ENCODE measurements around the gene KRR1. TPM values are rescaled to one million over a fixed set of nuclear protein-coding genes. Genes with fewer than 3 reads are reported as not detected.

The KRR1 gene
- total RNA-seq, 1 experiment from 2014 or later = 192 TPM

DNA sequence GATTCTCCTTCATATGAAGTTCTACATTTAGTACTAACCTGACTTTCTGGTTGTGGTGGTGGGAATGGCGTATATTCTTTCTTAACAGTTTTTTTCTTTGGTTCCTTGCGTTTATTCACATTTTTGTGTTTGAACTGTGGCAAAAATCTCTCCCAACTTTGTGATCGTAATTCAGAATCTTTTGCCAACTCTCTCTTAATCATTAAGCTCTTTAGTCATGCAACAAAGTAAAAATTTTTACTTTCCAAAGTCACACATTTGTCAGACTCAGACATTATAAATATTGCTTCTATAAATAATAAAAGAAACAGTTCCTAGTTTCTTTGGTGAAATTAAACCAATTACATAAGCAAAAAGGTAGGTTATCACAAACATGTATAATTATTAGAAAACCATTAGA, 7.5 kb downstream of the KRR1 start (continued):
- TF ChIP-seq, protein P1, sequence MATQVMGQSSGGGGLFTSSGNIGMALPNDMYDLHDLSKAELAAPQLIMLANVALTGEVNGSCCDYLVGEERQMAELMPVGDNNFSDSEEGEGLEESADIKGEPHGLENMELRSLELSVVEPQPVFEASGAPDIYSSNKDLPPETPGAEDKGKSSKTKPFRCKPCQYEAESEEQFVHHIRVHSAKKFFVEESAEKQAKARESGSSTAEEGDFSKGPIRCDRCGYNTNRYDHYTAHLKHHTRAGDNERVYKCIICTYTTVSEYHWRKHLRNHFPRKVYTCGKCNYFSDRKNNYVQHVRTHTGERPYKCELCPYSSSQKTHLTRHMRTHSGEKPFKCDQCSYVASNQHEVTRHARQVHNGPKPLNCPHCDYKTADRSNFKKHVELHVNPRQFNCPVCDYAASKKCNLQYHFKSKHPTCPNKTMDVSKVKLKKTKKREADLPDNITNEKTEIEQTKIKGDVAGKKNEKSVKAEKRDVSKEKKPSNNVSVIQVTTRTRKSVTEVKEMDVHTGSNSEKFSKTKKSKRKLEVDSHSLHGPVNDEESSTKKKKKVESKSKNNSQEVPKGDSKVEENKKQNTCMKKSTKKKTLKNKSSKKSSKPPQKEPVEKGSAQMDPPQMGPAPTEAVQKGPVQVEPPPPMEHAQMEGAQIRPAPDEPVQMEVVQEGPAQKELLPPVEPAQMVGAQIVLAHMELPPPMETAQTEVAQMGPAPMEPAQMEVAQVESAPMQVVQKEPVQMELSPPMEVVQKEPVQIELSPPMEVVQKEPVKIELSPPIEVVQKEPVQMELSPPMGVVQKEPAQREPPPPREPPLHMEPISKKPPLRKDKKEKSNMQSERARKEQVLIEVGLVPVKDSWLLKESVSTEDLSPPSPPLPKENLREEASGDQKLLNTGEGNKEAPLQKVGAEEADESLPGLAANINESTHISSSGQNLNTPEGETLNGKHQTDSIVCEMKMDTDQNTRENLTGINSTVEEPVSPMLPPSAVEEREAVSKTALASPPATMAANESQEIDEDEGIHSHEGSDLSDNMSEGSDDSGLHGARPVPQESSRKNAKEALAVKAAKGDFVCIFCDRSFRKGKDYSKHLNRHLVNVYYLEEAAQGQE (IDR thresholded peaks at IDR 0.05; ENCODE audit: low read depth) = no peak
- no peak for TF ChIP-seq CBX3 (IDR thresholded peaks at IDR 0.05; ENCODE audit: low read depth)
- TF ChIP-seq, protein P2, sequence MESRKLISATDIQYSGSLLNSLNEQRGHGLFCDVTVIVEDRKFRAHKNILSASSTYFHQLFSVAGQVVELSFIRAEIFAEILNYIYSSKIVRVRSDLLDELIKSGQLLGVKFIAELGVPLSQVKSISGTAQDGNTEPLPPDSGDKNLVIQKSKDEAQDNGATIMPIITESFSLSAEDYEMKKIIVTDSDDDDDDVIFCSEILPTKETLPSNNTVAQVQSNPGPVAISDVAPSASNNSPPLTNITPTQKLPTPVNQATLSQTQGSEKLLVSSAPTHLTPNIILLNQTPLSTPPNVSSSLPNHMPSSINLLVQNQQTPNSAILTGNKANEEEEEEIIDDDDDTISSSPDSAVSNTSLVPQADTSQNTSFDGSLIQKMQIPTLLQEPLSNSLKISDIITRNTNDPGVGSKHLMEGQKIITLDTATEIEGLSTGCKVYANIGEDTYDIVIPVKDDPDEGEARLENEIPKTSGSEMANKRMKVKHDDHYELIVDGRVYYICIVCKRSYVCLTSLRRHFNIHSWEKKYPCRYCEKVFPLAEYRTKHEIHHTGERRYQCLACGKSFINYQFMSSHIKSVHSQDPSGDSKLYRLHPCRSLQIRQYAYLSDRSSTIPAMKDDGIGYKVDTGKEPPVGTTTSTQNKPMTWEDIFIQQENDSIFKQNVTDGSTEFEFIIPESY (IDR thresholded peaks at IDR 0.05; ENCODE audit: extremely low read depth, insufficient replicate concordance, low read length) = no peak
- no peak for TF ChIP-seq ZFX (IDR thresholded peaks at IDR 0.05)

DNA sequence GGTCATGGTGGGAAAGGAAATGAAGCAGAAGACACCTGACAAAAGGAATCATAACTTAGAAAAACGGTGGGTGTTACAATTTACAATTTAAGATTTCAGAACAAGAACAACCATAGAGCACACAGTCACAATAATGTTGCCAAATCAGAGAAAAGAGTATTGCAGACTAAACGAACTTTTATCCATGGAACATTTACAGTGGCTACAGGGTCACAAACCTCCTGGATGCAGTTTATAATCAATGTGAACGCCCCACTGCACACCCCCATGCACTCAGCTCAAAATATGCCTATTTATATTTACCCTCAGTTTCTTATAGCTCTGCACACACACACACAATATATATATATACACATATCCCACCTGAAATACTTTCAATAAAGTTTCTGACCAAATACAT, 8.0 kb downstream of the KRR1 start:
- H3K27me3 ChIP-seq (ENCODE audit: insufficient read depth, low read length) = no peaks in the 10 kb centered on the region
- peaks cover 96% of the 10 kb centered on the region for H3K79me2 ChIP-seq (ENCODE audit: insufficient read depth, low read length)
- ATAC-seq = no peak
- H3K9me3 ChIP-seq (ENCODE audit: control insufficient read depth in 1 of 2, insufficient read depth in 1 of 2, low read depth in 1 of 2, low read length in 2 of 2) = no peaks in the 10 kb centered on the region
- DNase-seq (ENCODE audit: low read depth, low spot score) = no peak
- no peak overlapping the region for H3K9ac ChIP-seq (ENCODE audit: low read length)
- no peak overlapping the region for H3K4me3 ChIP-seq (replicated peaks in 1 of 2; ENCODE audit: low read depth in 1 of 2, low read length in 2 of 2)
- peaks cover 73 to 85% of the 10 kb centered on the region in 2 experiments for H3K36me3 ChIP-seq (ENCODE audit: control insufficient read depth in 1 of 2, insufficient read depth in 2 of 2, low read length in 2 of 2)
- TF ChIP-seq EGR1 (IDR thresholded peaks at IDR 0.05; ENCODE audit: low read depth) = no peak
- TF ChIP-seq, protein P2 (IDR thresholded peaks at IDR 0.05; ENCODE audit: extremely low read depth, insufficient replicate concordance, low read length) = no peak
- TF ChIP-seq, protein P1 (IDR thresholded peaks at IDR 0.05; ENCODE audit: low read depth) = no peak
- H4K20me1 ChIP-seq (ENCODE audit: insufficient read depth) = no peaks in the 10 kb centered on the region
- H3K4me1 ChIP-seq (ENCODE audit: control insufficient read depth in 1 of 2, insufficient read depth in 2 of 2, low read length in 2 of 2) = peaks cover 0 to 4% of the 10 kb centered on the region in 2 experiments; a peak in 1 of 4 replicates
- no peak overlapping the region for H2AFZ ChIP-seq (ENCODE audit: low read depth, low read length, poor library complexity, severe bottlenecking)
- no TSS peak for BruUV-seq (replicated peaks)
- no peaks in the 10 kb centered on the region for H3K9me2 ChIP-seq (ENCODE audit: insufficient read depth)
- H3K27ac ChIP-seq (ENCODE audit: low read depth, low read length) = no peak overlapping the region
- ChIA-PET POLR2A (no interaction called here), CTCF (no interaction called here), RAD21 (ENCODE audit: low non-redundant PET in 1 of 2, low total read pairs in 2 of 2, uncharacterized antibody in 2 of 2, unreplicated experiment in 2 of 2) (no interaction called here)
- H3K4me2 ChIP-seq (ENCODE audit: low read length) = no peak overlapping the region
- intact Hi-C loops (cut with micrococcal nuclease) = loop anchor here (10.0 kb wide), 1 partner anchor 339 kb away; no protein-coding TSS in a partner anchor

All from HCT116 (cell line).